Keratinocyte (primary cell): ENCODE measurements around the gene TEKT2.

Source experiments
- EZH2 ChIP-seq: IDR thresholded peaks from one replicate; pipeline ENCODE4 v1.6.1; 2012; ENCODE audit warnings: inconsistent platforms, mild to moderate bottlenecking, low read length, moderate library complexity
- TF ChIP-seq, protein P1 (sequence below), 3 experiments: IDR thresholded peaks in 1 of 3; conservative IDR thresholded peaks in 1 of 3; optimal IDR thresholded peaks in 1 of 3; 2 replicates in 2 of 3; 3 replicates in 1 of 3; pipeline versions ENCODE3 to v1.5.1; 2011; ENCODE audit warnings: low read length in 3 of 3, mild to moderate bottlenecking in 3 of 3, moderate library complexity in 2 of 3, control low read depth in 1 of 3, inconsistent platforms in 1 of 3; ENCODE audit not compliant: insufficient read depth in 2 of 3; ENCODE audit errors: extremely low read depth in 1 of 3

DNA sequence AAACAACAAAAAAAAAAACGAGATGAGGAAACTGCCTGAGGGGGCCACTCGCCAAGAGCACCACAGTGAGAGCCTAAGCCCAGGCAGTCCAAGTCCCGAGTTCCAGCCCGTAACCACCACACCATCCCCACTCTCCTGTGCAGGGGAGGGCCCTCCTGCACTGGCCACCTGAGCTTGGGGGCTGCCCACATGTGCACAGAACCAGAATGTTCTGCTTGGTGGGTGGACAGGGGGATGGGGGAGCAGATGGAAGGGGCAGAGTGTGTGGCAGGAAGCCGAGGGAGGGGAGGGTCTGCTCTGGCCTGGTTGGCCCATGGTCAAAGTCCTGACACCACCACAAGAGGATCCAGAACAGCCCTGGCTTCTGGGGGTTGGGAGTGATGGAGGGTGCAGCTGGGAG is 22.4 kb downstream of the TEKT2 start:
- TF ChIP-seq, protein P1, sequence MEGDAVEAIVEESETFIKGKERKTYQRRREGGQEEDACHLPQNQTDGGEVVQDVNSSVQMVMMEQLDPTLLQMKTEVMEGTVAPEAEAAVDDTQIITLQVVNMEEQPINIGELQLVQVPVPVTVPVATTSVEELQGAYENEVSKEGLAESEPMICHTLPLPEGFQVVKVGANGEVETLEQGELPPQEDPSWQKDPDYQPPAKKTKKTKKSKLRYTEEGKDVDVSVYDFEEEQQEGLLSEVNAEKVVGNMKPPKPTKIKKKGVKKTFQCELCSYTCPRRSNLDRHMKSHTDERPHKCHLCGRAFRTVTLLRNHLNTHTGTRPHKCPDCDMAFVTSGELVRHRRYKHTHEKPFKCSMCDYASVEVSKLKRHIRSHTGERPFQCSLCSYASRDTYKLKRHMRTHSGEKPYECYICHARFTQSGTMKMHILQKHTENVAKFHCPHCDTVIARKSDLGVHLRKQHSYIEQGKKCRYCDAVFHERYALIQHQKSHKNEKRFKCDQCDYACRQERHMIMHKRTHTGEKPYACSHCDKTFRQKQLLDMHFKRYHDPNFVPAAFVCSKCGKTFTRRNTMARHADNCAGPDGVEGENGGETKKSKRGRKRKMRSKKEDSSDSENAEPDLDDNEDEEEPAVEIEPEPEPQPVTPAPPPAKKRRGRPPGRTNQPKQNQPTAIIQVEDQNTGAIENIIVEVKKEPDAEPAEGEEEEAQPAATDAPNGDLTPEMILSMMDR (optimal IDR thresholded peaks at IDR 0.05 in 1 of 3, IDR thresholded peaks at IDR 0.05 in 1 of 3, conservative IDR thresholded peaks at IDR 0.05 in 1 of 3; ENCODE audit: extremely low read depth in 1 of 3, insufficient read depth in 2 of 3, low read length in 3 of 3) = no peak
- no peak for TF ChIP-seq EZH2
